ENCODE results near the gene SLC25A21. TPM values are rescaled to one million over a fixed set of nuclear protein-coding genes. Genes with fewer than 3 reads are reported as not detected.

Gene SLC25A21
- total RNA-seq, 1 experiment from 2014 or later: 2.1 TPM

DNA sequence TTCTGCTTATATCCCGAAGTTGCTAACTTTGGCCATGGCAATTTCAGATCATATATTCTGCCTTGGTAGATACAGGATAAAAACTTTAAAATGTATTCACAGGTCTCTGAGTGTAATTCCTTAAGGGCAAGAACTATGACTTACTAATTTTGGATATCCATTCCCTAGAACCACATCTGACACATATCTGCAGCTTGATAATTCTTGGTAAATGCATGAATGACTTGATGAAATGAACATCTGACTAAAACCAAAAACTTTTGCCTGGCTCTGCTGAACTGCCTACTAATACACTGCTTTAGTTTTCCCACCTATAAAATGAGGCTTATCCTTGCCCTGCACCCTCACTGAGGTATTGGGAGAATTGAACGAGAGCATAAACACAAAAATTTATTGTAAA lies 32.2 kb downstream of the SLC25A21 start:
- Histone ChIP-seq H3K9me3 (ENCODE audit: control insufficient read depth, insufficient read depth, low read depth, low read length) (no peaks in the 10 kb centered on the region), H3K4me3 (ENCODE audit: low read depth in 2 of 2, low read length in 2 of 2) (no peak overlapping the region), H3K4me1 (ENCODE audit: control insufficient read depth, insufficient read depth, low read length) (peaks cover 11% of the 10 kb centered on the region; the same call in 1 of the 2 replicates), H3K27ac (ENCODE audit: low read length) (no peak overlapping the region), H3K27me3 (ENCODE audit: control insufficient read depth, insufficient read depth, low read length) (no peaks in the 10 kb centered on the region), H3K36me3 (ENCODE audit: control insufficient read depth, insufficient read depth, low read length) (no peaks in the 10 kb centered on the region)
- in situ Hi-C loops (cut with HindIII; ENCODE audit: low pct_unique_long_range_greater_than_20kb, low sequenced_read_pairs) (no loop called here), intact Hi-C loops (cut with micrococcal nuclease; ENCODE audit: unreplicated experiment) (loop anchor here (10.0 kb wide), 3 partner anchors 135 to 475 kb away; partner anchors contain the start of gene PAX9)
- ChIA-PET POLR2A (no interaction called here), CTCF (no interaction called here)
- BruUV-seq (replicated peaks): no TSS peak
- no peak for TF ChIP-seq TCF7L2 (IDR thresholded peaks at IDR 0.05; ENCODE audit: low read depth, low read length)
- TF ChIP-seq POLR2AphosphoS5 (IDR thresholded peaks at IDR 0.05; ENCODE audit: low read depth, low read length): no peak
- TF ChIP-seq, protein P1, sequence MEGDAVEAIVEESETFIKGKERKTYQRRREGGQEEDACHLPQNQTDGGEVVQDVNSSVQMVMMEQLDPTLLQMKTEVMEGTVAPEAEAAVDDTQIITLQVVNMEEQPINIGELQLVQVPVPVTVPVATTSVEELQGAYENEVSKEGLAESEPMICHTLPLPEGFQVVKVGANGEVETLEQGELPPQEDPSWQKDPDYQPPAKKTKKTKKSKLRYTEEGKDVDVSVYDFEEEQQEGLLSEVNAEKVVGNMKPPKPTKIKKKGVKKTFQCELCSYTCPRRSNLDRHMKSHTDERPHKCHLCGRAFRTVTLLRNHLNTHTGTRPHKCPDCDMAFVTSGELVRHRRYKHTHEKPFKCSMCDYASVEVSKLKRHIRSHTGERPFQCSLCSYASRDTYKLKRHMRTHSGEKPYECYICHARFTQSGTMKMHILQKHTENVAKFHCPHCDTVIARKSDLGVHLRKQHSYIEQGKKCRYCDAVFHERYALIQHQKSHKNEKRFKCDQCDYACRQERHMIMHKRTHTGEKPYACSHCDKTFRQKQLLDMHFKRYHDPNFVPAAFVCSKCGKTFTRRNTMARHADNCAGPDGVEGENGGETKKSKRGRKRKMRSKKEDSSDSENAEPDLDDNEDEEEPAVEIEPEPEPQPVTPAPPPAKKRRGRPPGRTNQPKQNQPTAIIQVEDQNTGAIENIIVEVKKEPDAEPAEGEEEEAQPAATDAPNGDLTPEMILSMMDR (IDR thresholded peaks at IDR 0.05): no peak
- TF ChIP-seq SIN3A (IDR thresholded peaks at IDR 0.05; ENCODE audit: borderline replicate concordance, insufficient read depth, low read depth, low read length): no peak
- TF ChIP-seq, protein P2, sequence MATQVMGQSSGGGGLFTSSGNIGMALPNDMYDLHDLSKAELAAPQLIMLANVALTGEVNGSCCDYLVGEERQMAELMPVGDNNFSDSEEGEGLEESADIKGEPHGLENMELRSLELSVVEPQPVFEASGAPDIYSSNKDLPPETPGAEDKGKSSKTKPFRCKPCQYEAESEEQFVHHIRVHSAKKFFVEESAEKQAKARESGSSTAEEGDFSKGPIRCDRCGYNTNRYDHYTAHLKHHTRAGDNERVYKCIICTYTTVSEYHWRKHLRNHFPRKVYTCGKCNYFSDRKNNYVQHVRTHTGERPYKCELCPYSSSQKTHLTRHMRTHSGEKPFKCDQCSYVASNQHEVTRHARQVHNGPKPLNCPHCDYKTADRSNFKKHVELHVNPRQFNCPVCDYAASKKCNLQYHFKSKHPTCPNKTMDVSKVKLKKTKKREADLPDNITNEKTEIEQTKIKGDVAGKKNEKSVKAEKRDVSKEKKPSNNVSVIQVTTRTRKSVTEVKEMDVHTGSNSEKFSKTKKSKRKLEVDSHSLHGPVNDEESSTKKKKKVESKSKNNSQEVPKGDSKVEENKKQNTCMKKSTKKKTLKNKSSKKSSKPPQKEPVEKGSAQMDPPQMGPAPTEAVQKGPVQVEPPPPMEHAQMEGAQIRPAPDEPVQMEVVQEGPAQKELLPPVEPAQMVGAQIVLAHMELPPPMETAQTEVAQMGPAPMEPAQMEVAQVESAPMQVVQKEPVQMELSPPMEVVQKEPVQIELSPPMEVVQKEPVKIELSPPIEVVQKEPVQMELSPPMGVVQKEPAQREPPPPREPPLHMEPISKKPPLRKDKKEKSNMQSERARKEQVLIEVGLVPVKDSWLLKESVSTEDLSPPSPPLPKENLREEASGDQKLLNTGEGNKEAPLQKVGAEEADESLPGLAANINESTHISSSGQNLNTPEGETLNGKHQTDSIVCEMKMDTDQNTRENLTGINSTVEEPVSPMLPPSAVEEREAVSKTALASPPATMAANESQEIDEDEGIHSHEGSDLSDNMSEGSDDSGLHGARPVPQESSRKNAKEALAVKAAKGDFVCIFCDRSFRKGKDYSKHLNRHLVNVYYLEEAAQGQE (IDR thresholded peaks at IDR 0.05; ENCODE audit: insufficient read depth in 1 of 2, low read depth in 2 of 2, low read length in 1 of 2): no peak
- ATAC-seq: no peak
- no peak for DNase-seq (ENCODE audit: low read depth, low spot score)

DNA sequence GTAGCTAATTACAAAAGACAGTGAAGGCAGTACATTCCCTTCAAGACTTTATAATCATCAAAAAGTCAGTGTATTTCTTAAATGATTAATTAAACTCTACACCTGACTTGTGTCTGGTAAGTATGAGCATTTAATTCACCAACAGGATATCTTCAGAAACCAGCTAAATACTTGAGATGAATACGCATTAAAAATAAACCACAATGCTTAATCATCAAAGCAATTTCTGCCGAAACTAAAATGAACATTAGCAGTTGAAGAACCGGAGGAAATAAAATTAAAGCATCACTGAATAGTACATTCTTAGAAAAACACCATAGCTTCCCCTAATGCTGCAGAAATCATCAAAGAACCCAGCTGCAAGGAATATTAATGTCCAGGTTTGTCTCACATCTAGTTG lies 32.7 kb downstream of the SLC25A21 start:
- ChIA-PET POLR2A (no interaction called here), CTCF (no interaction called here)
- intact Hi-C loops (cut with micrococcal nuclease; ENCODE audit: unreplicated experiment): loop anchor here (10.0 kb wide), 3 partner anchors 135 to 475 kb away; partner anchors contain the start of gene PAX9
- no peak overlapping the region for H3K27ac ChIP-seq (ENCODE audit: low read length)
- DNase-seq (ENCODE audit: low read depth, low spot score) (no peak), ATAC-seq (no peak)
- no peaks in the 10 kb centered on the region for H3K36me3 ChIP-seq (ENCODE audit: control insufficient read depth, insufficient read depth, low read length)
- H3K9me3 ChIP-seq (ENCODE audit: control insufficient read depth, insufficient read depth, low read depth, low read length): no peaks in the 10 kb centered on the region
- H3K4me1 ChIP-seq (ENCODE audit: control insufficient read depth, insufficient read depth, low read length): peaks cover 11% of the 10 kb centered on the region; the same call in 1 of the 2 replicates
- TF ChIP-seq, protein P1 (IDR thresholded peaks at IDR 0.05): no peak
- TF ChIP-seq POLR2AphosphoS5 (IDR thresholded peaks at IDR 0.05; ENCODE audit: low read depth, low read length) (no peak), SIN3A (IDR thresholded peaks at IDR 0.05; ENCODE audit: borderline replicate concordance, insufficient read depth, low read depth, low read length) (no peak), TCF7L2 (IDR thresholded peaks at IDR 0.05; ENCODE audit: low read depth, low read length) (no peak)
- TF ChIP-seq, protein P2 (IDR thresholded peaks at IDR 0.05; ENCODE audit: insufficient read depth in 1 of 2, low read depth in 2 of 2, low read length in 1 of 2): no peak
- no peak overlapping the region for H3K4me3 ChIP-seq (ENCODE audit: low read depth in 2 of 2, low read length in 2 of 2)
- no TSS peak for BruUV-seq (replicated peaks)
- no peaks in the 10 kb centered on the region for H3K27me3 ChIP-seq (ENCODE audit: control insufficient read depth, insufficient read depth, low read length)
- in situ Hi-C loops (cut with HindIII; ENCODE audit: low pct_unique_long_range_greater_than_20kb, low sequenced_read_pairs): no loop called here
